Osteoblast (primary cell): ENCODE measurements around the gene PLA2G6. TPM values are rescaled to one million over a fixed set of nuclear protein-coding genes. Genes with fewer than 3 reads are reported as not detected.

Experiments used
- DNase-seq: peaks from one replicate; pipeline ENCODE4 v3.0.0; 2011; ENCODE audit warnings: low spot score, mixed read lengths; ENCODE audit not compliant: insufficient read length; ENCODE audit errors: missing footprints
- H2AFZ ChIP-seq: 2 replicates; pipeline ENCODE4 v1.6.0; 2011; ENCODE audit warnings: mild to moderate bottlenecking, low read length
- H3K27ac ChIP-seq: 2 replicates; pipeline ENCODE4 v1.5.1; 2011; ENCODE audit warnings: mild to moderate bottlenecking, low read depth, low read length, moderate library complexity
- H3K27me3 ChIP-seq: 2 replicates; pipeline ENCODE4 v1.6.0; 2012; ENCODE audit warnings: mild to moderate bottlenecking, control low read depth, inconsistent platforms, low read length, moderate library complexity; ENCODE audit not compliant: insufficient read depth
- H3K36me3 ChIP-seq: 2 replicates; pipeline ENCODE4 v1.5.1; 2011; ENCODE audit warnings: mild to moderate bottlenecking, low read length, control low read depth, moderate library complexity; ENCODE audit not compliant: insufficient read depth
- H3K4me1 ChIP-seq: 2 replicates; pipeline ENCODE4 v1.5.1; 2011; ENCODE audit warnings: mild to moderate bottlenecking, low read length, control low read depth, moderate library complexity; ENCODE audit not compliant: insufficient read depth
- H3K4me2 ChIP-seq: 2 replicates; pipeline ENCODE4 v1.6.0; 2011; ENCODE audit warnings: mild to moderate bottlenecking, low read length; ENCODE audit not compliant: insufficient read depth
- H3K4me3 ChIP-seq: fragments of 200-600 bp; sonication (generic); 3 replicates; pipeline ENCODE4 v1.5.1; 2012; ENCODE audit warnings: mild to moderate bottlenecking, low read length, inconsistent platforms; ENCODE audit not compliant: insufficient read depth
- H3K79me2 ChIP-seq: 2 replicates; pipeline ENCODE4 v1.6.0; 2012; ENCODE audit warnings: mild to moderate bottlenecking, low read length, control low read depth, inconsistent platforms; ENCODE audit not compliant: insufficient read depth
- H3K9me3 ChIP-seq: 2 replicates; pipeline ENCODE4 v1.5.1; 2011; ENCODE audit warnings: low read depth, low read length, control low read depth
- H4K20me1 ChIP-seq: 2 replicates; pipeline ENCODE4 v1.6.0; 2012; ENCODE audit warnings: mild to moderate bottlenecking, low read length, control low read depth; ENCODE audit not compliant: insufficient read depth
- CTCF ChIP-seq: IDR thresholded peaks from 2 replicates; pipeline ENCODE4 v1.5.1; 2011; ENCODE audit warnings: mild to moderate bottlenecking, low read depth, low read length, moderate library complexity; ENCODE audit errors: extremely low read depth
- total RNA-seq: library from RNA; depleted of rRNA; stranded (reverse); fragments of >200 nt; gene quantifications from 2 replicates; pipeline ENCODE4 v1.2.3, GENCODE V29; 2012

Gene PLA2G6
- total RNA-seq, 1 donor: 12.3 TPM

GRCh38 chr22:38191731-38192474 is 10.3 kb upstream of the PLA2G6 start:
- H4K20me1 ChIP-seq: no peaks in the 10 kb centered on the region
- H3K27ac ChIP-seq: no peak overlapping the region
- peak overlapping the region; percentile 28 for H2AFZ ChIP-seq
- DNase-seq: peak; percentile 55
- peaks cover 31% of the 10 kb centered on the region for H3K4me1 ChIP-seq
- no peaks in the 10 kb centered on the region for H3K36me3 ChIP-seq
- H3K27me3 ChIP-seq: no peaks in the 10 kb centered on the region
- H3K79me2 ChIP-seq: no peaks in the 10 kb centered on the region
- no peak for TF ChIP-seq CTCF
- H3K4me2 ChIP-seq: no peak overlapping the region
- no peaks in the 10 kb centered on the region for H3K9me3 ChIP-seq
- no peak overlapping the region for H3K4me3 ChIP-seq

- H3K79me2 ChIP-seq: no peaks in the 10 kb centered on the region
- H2AFZ ChIP-seq: no peak overlapping the region
- H3K4me2 ChIP-seq: no peak overlapping the region
- H3K4me3 ChIP-seq: no peak overlapping the region
- no peaks in the 10 kb centered on the region for H3K9me3 ChIP-seq
- peaks cover 31% of the 10 kb centered on the region for H3K4me1 ChIP-seq
- TF ChIP-seq CTCF: no peak
- no peaks in the 10 kb centered on the region for H4K20me1 ChIP-seq
- H3K27ac ChIP-seq: no peak overlapping the region
- no peaks in the 10 kb centered on the region for H3K36me3 ChIP-seq
- DNase-seq: no peak
- no peaks in the 10 kb centered on the region for H3K27me3 ChIP-seq
Observed at GRCh38 chr22:38191055-38191454, 9.4 kb upstream of the PLA2G6 start.

GRCh38 chr22:38190581-38190980 is 9.0 kb upstream of the PLA2G6 start:
- H3K9me3 ChIP-seq: no peaks in the 10 kb centered on the region
- no peak for TF ChIP-seq CTCF
- no peaks in the 10 kb centered on the region for H3K79me2 ChIP-seq
- no peak overlapping the region for H3K4me3 ChIP-seq
- no peak overlapping the region for H3K27ac ChIP-seq
- H3K4me1 ChIP-seq: peaks cover 31% of the 10 kb centered on the region
- no peaks in the 10 kb centered on the region for H4K20me1 ChIP-seq
- no peak overlapping the region for H2AFZ ChIP-seq
- no peaks in the 10 kb centered on the region for H3K36me3 ChIP-seq
- H3K27me3 ChIP-seq: no peaks in the 10 kb centered on the region
- no peak for DNase-seq
- H3K4me2 ChIP-seq: no peak overlapping the region

- H3K27me3 ChIP-seq: no peaks in the 10 kb centered on the region
- no peak for DNase-seq
- H4K20me1 ChIP-seq: no peaks in the 10 kb centered on the region
- no peak overlapping the region for H2AFZ ChIP-seq
- no peaks in the 10 kb centered on the region for H3K36me3 ChIP-seq
- TF ChIP-seq CTCF: no peak
- no peaks in the 10 kb centered on the region for H3K9me3 ChIP-seq
- H3K27ac ChIP-seq: no peak overlapping the region
- H3K79me2 ChIP-seq: no peaks in the 10 kb centered on the region
- no peak overlapping the region for H3K4me3 ChIP-seq
- peaks cover 26% of the 10 kb centered on the region for H3K4me1 ChIP-seq
- H3K4me2 ChIP-seq: no peak overlapping the region
Observed at GRCh38 chr22:38189104-38189503, 7.5 kb upstream of the PLA2G6 start.
